M059J (cell line): ENCODE data around the gene CCDC154. TPM values are rescaled to one million over a fixed set of nuclear protein-coding genes. Genes with fewer than 3 reads are reported as not detected.

Experiments used
- DNase-seq: peaks from one replicate; pipeline ENCODE4 v3.0.0-alpha.2; 2012; ENCODE audit warnings: low read depth
- total RNA-seq: library from RNA; depleted of rRNA; stranded (reverse); fragments of >200 nt; shearing (Covaris generic); gene quantifications from 2 replicates; pipeline ENCODE4 v1.2.3, GENCODE V29; 2014; rRNA removed

Gene CCDC154
- total RNA-seq, 1 experiment from 2014 or later: not detected

- DNase-seq: no peak
Observed at GRCh38 chr16:1393613-1394176, 50.7 kb downstream of the CCDC154 start.

- DNase-seq: no peak
Observed at GRCh38 chr16:1392826-1393225, 51.5 kb downstream of the CCDC154 start.

DNA sequence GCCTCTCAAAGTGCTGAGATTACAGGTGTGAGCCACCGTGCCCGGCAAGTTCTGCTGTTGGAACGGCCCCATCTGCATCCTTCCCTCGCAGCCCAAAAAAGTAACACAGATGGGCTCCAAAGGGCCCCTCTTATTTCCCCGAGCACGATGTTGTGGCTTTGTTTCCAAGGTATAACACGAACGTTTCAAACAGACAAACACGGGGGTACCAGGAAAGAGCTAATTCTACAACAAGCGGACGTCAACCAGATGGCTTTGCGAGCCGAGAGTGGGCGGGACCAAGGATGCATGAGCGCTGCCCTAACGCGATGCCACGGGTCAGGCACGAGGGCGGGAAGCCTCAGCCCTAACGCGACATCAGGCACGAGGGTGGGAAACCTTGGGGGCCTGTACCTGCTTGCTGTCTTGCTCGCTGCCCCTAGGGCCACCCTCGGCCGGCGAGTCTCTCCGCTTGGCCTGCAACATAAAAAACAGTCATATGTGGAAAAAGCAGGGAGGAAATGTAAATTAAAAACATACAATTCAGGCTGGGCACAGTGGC lies 54.0 kb downstream of the CCDC154 start:
- no peak for DNase-seq

DNA sequence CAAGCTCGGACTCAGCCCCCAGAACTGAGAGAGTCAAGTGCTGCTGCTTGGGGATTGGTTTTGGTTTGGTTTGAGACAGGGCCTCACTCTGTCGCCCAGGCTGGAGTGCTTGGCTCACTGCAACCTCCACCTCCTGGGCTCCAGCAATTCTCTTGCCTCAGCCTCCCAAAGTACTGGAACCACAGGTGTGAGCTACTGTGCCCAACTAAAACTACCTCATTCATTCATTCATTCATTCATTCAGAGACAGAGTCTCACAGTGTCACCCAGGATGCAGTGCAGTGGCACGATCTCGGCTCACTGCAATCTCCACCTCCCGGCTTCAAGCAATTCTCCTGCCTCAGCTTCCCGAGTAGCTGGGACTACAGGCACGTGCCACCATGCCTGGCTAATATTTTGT lies 54.6 kb downstream of the CCDC154 start:
- no peak for DNase-seq

DNA sequence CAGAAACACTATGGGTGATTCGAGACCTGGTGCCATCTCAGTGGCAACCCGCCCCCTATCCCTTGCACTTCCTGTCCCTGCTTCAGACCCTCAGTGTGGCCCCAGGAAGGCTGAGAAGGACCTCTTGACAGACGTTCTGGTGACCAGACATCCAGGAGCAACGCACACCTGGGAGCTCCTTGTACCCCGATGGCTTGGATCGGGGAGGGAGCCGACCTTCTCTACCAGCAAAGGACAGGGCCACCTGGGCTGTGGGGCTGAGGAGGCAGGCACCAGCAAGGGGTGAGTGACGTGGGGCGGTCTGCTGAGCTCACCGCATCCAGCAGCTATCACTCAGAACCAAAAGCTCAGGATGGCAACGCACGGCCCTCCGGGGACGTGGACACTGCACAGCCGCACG lies 57.0 kb downstream of the CCDC154 start:
- DNase-seq: no peak

GRCh38 chr16:1385232-1385631 lies 59.1 kb downstream of the CCDC154 start:
- no peak for DNase-seq

Other genes with a start within 250 kb of the CCDC154 start
- not detected in 2 replicates for gene TPSG1, start 219.3 kb downstream of the CCDC154 start, total RNA-seq
- 0.17 TPM in 1 of 2 replicates, not detected in the other for gene TPSB2, start 214.4 kb downstream of the CCDC154 start, total RNA-seq
- not detected in 2 replicates for gene TPSAB1, start 203.9 kb downstream of the CCDC154 start, total RNA-seq
- not detected in 2 replicates for gene TPSD1, start 188.5 kb downstream of the CCDC154 start, total RNA-seq
- 85.7 and 87.6 TPM in 2 replicates for gene UBE2I, start 134.9 kb downstream of the CCDC154 start, total RNA-seq
- gene BAIAP3, start 110.9 kb downstream of the CCDC154 start, total RNA-seq: 0.34 TPM in 1 of 2 replicates, not detected in the other
- gene TSR3, start 92.7 kb downstream of the CCDC154 start, total RNA-seq: 54.2 and 101 TPM in 2 replicates
- gene GNPTG, start 92.6 kb downstream of the CCDC154 start, total RNA-seq: 43.8 and 50.1 TPM in 2 replicates
- 6.5 and 13.0 TPM in 2 replicates for gene UNKL, start 29.9 kb downstream of the CCDC154 start, total RNA-seq
- 21.8 and 23.4 TPM in 2 replicates for gene UQCC4, start 23.8 kb downstream of the CCDC154 start, total RNA-seq
- gene PERCC1, start 13.5 kb downstream of the CCDC154 start, total RNA-seq: not detected in 2 replicates
- gene CLCN7, start 30.5 kb upstream of the CCDC154 start, total RNA-seq: 44.0 and 84.0 TPM in 2 replicates
- gene PTX4, start 44.4 kb upstream of the CCDC154 start, total RNA-seq: not detected in 2 replicates
- gene TELO2, start 48.8 kb upstream of the CCDC154 start, total RNA-seq: 15.1 and 16.6 TPM in 2 replicates
- gene TMEM204, start 89.1 kb upstream of the CCDC154 start, total RNA-seq: not detected in 2 replicates
- gene IFT140, start 167.5 kb upstream of the CCDC154 start, total RNA-seq: 11.2 and 11.7 TPM in 2 replicates
- 4.9 and 5.9 TPM in 2 replicates for gene CRAMP1, start 167.8 kb upstream of the CCDC154 start, total RNA-seq
- gene JPT2, start 233.7 kb upstream of the CCDC154 start, total RNA-seq: 126 and 168 TPM in 2 replicates